GM12878 (cell line): Measurements from ENCODE around the gene MLNR. TPM values are rescaled to one million over a fixed set of nuclear protein-coding genes. Genes with fewer than 3 reads are reported as not detected.

Experiments used
- BHLHE40 ChIP-seq, 2 experiments: fragments of 450-650 bp in 1 of 2; IDR thresholded peaks; 2 replicates each; pipeline ENCODE4 v1.6.1; 2011 to 2017; ENCODE audit warnings: low read depth in 2 of 2, borderline replicate concordance in 1 of 2, improper control_type of control experiment in 1 of 2, low read length in 1 of 2, mild to moderate bottlenecking in 1 of 2
- CBFB ChIP-seq: IDR thresholded peaks from 2 replicates; pipeline ENCODE4 v1.6.1; 2016; ENCODE audit warnings: antibody characterized with exemption, low read depth
- HDGF ChIP-seq: fragments of 450-650 bp; IDR thresholded peaks from 2 replicates; pipeline ENCODE4 v1.6.1; 2016; ENCODE audit warnings: antibody characterized with exemption
- IKZF2 ChIP-seq, 2 experiments: fragments of 450-650 bp; IDR thresholded peaks; 2 replicates each; pipeline ENCODE4 v1.6.1; 2017; ENCODE audit warnings: mild to moderate bottlenecking in 2 of 2, moderate library complexity in 2 of 2
- MTA3 ChIP-seq: IDR thresholded peaks from 2 replicates; pipeline ENCODE4 v1.6.1; 2012; ENCODE audit warnings: low read length, inconsistent platforms, borderline replicate concordance
- PAX8 ChIP-seq: fragments of 450-650 bp; IDR thresholded peaks from 2 replicates; pipeline ENCODE4 v1.6.1; 2017; ENCODE audit warnings: mild to moderate bottlenecking, moderate library complexity
- PKNOX1 ChIP-seq: fragments of 450-650 bp; IDR thresholded peaks from 2 replicates; pipeline ENCODE4 v1.6.1; 2016; ENCODE audit warnings: mild to moderate bottlenecking
- PML ChIP-seq: IDR thresholded peaks from 2 replicates; pipeline ENCODE4 v1.6.1; 2012; ENCODE audit warnings: low read length, inconsistent platforms
- SPI1 ChIP-seq: IDR thresholded peaks from 2 replicates; pipeline ENCODE4 v1.6.1; 2011; ENCODE audit warnings: low read depth, mild to moderate bottlenecking, low read length, moderate library complexity, borderline replicate concordance; ENCODE audit not compliant: insufficient read depth
- SREBF2 ChIP-seq: IDR thresholded peaks from 2 replicates; pipeline ENCODE4 v1.6.1; 2012; ENCODE audit warnings: mild to moderate bottlenecking, low read length
- ZNF622 ChIP-seq: fragments of 450-650 bp; IDR thresholded peaks from 2 replicates; pipeline ENCODE4 v1.6.1; 2017; ENCODE audit warnings: mild to moderate bottlenecking, inconsistent platforms
- polyA plus RNA-seq, 11 experiments: library from polyadenylated mRNA; depleted of rRNA in 4 of 11; unstranded in 6 of 11; stranded (reverse) in 5 of 11; fragments of >200 nt; fragmentation: Nextera tagmentation in 4 of 11; fragmentation: Illumina TruSeq in 1 of 11; extraction: Ambion mirVana in 4 of 11; extraction: Trizol in 1 of 11; gene quantifications; 1 replicate in 1 of 11; 2 replicates in 10 of 11; pipeline versions ENCODE4 v1.2.1 to v1.2.3, GENCODE V29; 2011 to 2016; ENCODE audit warnings: inconsistent platforms in 2 of 11, missing spikeins in 2 of 11, low read depth in 1 of 11
- total RNA-seq, 4 experiments: library from RNA; depleted of rRNA in 3 of 4; stranded (reverse); fragments of >200 nt in 3 of 4; fragmentation: Illumina TruSeq in 1 of 4; extraction: Trizol in 1 of 4; gene quantifications; 2 replicates each; pipeline versions ENCODE4 v1.2.1 to v1.2.3, GENCODE V29; 2013 to 2021
- TF ChIP-seq, protein P1 (sequence below): fragments of 450-650 bp; IDR thresholded peaks from 2 replicates; pipeline ENCODE4 v1.6.1; 2017; ENCODE audit warnings: mild to moderate bottlenecking, moderate library complexity

MLNR gene
- total and polyA plus RNA-seq, 10 of the 15 experiments (the other 5 are each of a cell fraction or from before 2014, with no cell fraction given): not detected

DNA sequence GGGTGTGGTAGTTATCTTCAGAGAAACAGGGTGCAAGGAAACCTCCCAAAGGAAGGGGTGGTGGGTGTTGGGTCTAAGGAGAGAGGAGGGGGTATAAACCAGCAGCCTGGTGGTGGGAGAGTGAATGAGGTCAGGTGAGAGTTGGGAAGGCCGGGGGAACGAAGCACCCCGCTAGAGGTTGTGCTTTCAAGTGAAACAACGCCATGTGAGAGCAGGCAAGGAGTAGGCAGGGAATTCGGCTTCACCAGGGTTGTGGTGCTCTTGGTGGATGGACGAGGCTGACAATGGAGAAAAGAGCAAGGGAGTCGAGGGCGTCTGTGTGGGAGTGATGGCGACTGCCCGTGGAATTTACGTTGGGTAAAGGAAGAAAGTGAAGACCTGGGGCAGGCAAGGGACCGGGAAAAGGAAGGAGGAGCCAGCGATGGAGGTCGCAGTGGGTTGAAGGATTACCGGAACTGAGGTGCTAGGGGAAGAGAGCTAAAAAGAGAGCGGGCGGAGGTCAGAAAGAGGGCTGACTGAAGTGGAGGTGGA lies 2.1 kb upstream of the MLNR start (continued):
- TF ChIP-seq BHLHE40 (IDR thresholded peaks at IDR 0.05; ENCODE audit: borderline replicate concordance in 1 of 2, low read depth in 2 of 2, low read length in 1 of 2): no peak
- TF ChIP-seq MTA3: no peak
- TF ChIP-seq IKZF2 (IDR thresholded peaks at IDR 0.05): no peak
- no peak for TF ChIP-seq HDGF
- TF ChIP-seq, protein P1, sequence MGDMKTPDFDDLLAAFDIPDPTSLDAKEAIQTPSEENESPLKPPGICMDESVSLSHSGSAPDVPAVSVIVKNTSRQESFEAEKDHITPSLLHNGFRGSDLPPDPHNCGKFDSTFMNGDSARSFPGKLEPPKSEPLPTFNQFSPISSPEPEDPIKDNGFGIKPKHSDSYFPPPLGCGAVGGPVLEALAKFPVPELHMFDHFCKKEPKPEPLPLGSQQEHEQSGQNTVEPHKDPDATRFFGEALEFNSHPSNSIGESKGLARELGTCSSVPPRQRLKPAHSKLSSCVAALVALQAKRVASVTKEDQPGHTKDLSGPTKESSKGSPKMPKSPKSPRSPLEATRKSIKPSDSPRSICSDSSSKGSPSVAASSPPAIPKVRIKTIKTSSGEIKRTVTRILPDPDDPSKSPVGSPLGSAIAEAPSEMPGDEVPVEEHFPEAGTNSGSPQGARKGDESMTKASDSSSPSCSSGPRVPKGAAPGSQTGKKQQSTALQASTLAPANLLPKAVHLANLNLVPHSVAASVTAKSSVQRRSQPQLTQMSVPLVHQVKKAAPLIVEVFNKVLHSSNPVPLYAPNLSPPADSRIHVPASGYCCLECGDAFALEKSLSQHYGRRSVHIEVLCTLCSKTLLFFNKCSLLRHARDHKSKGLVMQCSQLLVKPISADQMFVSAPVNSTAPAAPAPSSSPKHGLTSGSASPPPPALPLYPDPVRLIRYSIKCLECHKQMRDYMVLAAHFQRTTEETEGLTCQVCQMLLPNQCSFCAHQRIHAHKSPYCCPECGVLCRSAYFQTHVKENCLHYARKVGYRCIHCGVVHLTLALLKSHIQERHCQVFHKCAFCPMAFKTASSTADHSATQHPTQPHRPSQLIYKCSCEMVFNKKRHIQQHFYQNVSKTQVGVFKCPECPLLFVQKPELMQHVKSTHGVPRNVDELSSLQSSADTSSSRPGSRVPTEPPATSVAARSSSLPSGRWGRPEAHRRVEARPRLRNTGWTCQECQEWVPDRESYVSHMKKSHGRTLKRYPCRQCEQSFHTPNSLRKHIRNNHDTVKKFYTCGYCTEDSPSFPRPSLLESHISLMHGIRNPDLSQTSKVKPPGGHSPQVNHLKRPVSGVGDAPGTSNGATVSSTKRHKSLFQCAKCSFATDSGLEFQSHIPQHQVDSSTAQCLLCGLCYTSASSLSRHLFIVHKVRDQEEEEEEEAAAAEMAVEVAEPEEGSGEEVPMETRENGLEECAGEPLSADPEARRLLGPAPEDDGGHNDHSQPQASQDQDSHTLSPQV: no peak
- TF ChIP-seq CBFB: no peak
- TF ChIP-seq PKNOX1: no peak
- TF ChIP-seq SPI1: no peak
- TF ChIP-seq ZNF622: no peak
- no peak for TF ChIP-seq PML
- TF ChIP-seq PAX8: no peak
- TF ChIP-seq SREBF2: no peak
